Measurements from ENCODE around the gene TSPEAR.

GRCh38 chr21:44706026-44706705 is 5.2 kb downstream of the TSPEAR start:
- TF ChIP-seq POLR2A (IDR thresholded peaks at IDR 0.05) (no peak), CTCF (IDR thresholded peaks at IDR 0.05) (no peak)

Data from prostate gland (tissue), 2 donors.